ENCODE data around the gene TTC1.

DNA sequence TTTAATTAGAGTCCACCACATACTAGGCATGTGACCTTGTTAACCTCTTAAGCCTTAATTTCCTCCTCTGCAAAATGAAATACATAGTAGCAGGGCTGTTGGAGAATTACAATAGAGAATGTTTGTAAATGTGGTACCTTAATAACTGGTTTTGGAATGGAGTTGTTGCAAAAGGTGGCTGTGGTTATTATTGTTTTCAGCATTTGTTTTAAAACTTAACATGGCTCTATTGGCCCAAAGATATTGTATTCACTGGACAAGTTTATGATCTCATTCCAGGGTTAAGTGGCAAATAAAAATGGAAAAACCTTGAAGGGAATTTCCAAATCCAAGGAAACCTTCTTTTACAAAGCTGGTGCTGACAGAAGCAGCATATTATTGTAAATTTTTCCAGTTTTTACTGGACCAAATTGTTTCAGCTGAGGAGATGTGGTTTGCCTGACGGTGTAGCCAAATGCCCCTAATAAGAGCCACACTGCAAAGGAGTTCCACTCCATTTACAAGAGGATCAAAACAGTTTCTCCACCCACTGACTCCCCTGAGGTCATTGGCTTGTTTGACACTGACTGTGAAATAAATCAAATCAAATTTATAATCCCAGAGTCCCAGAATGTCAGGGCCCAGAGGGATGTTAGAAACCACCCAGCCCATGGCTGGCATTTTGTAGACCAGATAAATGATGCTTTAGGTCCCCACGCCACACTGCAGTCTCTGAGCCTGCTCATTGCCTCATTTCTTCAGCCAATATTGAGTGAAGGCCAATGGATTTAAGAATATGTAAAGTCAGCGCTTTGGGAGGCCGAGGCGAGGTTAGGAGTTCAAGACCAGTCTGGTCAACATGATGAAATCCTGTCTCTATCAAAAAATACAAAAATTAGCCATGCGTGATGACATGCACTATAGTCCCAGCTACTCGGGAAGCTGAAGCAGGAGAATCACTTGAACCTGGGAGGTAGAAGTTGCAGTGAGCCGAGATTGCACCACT, 47.5 kb upstream of the TTC1 start:
- TF ChIP-seq, protein P1, sequence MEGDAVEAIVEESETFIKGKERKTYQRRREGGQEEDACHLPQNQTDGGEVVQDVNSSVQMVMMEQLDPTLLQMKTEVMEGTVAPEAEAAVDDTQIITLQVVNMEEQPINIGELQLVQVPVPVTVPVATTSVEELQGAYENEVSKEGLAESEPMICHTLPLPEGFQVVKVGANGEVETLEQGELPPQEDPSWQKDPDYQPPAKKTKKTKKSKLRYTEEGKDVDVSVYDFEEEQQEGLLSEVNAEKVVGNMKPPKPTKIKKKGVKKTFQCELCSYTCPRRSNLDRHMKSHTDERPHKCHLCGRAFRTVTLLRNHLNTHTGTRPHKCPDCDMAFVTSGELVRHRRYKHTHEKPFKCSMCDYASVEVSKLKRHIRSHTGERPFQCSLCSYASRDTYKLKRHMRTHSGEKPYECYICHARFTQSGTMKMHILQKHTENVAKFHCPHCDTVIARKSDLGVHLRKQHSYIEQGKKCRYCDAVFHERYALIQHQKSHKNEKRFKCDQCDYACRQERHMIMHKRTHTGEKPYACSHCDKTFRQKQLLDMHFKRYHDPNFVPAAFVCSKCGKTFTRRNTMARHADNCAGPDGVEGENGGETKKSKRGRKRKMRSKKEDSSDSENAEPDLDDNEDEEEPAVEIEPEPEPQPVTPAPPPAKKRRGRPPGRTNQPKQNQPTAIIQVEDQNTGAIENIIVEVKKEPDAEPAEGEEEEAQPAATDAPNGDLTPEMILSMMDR (IDR thresholded peaks at IDR 0.05), result no peak
- no peak for TF ChIP-seq POLR2A (IDR thresholded peaks at IDR 0.05)

Data from heart left ventricle (tissue), 13 donors.